ENCODE measurements around the gene ZNF385A. TPM values are rescaled to one million over a fixed set of nuclear protein-coding genes. Genes with fewer than 3 reads are reported as not detected.

ZNF385A gene
- total and polyA plus RNA-seq, 2 of the 13 experiments (the other 11 are each of a cell fraction or from before 2014, with no cell fraction given) = 0.44 to 0.67 TPM

GRCh38 chr12:54383041-54383609, 1.4 kb downstream of the ZNF385A start:
- ChIA-PET POLR2A (no interaction called here), CTCF (ENCODE audit: low intra/inter-chr PET ratio, low total read pairs) (no interaction called here)
- FAIRE-seq = no peak
- BruUV-seq (replicated peaks) = no TSS peak
- Histone ChIP-seq H3K9me3 (ENCODE audit: low read length) (no peaks in the 10 kb centered on the region), H2AFZ (ENCODE audit: low read length) (no peak overlapping the region), H4K20me1 (ENCODE audit: insufficient read depth, low read length) (no peaks in the 10 kb centered on the region), H3K4me2 (ENCODE audit: low read depth, low read length) (no peak overlapping the region), H3K36me3 (replicated peaks in 1 of 2; ENCODE audit: control insufficient read depth in 1 of 2, insufficient read depth in 2 of 2, low read length in 2 of 2) (no peaks in the 10 kb centered on the region), H3K4me3 (replicated peaks in 1 of 3; ENCODE audit: insufficient read depth in 1 of 3, low read depth in 2 of 3, low read length in 3 of 3) (no peak overlapping the region), H3K27ac (ENCODE audit: extremely low read length, insufficient read depth, low read length) (no peak overlapping the region), H3K27me3 (ENCODE audit: control insufficient read depth in 1 of 2, insufficient read depth in 2 of 2, low read length in 2 of 2) (peaks cover 2 to 12% of the 10 kb centered on the region in 2 experiments; a peak in 4 of 5 replicates), H3K79me2 (ENCODE audit: insufficient read depth, low read length) (no peaks in the 10 kb centered on the region), H3K4me1 (ENCODE audit: insufficient read depth, low read length) (peaks cover 33% of the 10 kb centered on the region), H3K9ac (ENCODE audit: insufficient read depth, low read depth, low read length) (no peak overlapping the region)
- ATAC-seq = no peak
- in situ Hi-C loops (cut with HindIII; ENCODE audit: extremely low pct_ligation_motif_present, low pct_unique_long_range_greater_than_20kb) = no loop called here
- no peak for DNase-seq (ENCODE audit: low spot score)
- 57% methylated on average over 3 of the region's 3 CpGs for WGBS (ENCODE audit: low lambda C conversion rate)
- no peak for TF ChIP-seq FOXK2 (IDR thresholded peaks at IDR 0.05)
- TF ChIP-seq, protein P1, sequence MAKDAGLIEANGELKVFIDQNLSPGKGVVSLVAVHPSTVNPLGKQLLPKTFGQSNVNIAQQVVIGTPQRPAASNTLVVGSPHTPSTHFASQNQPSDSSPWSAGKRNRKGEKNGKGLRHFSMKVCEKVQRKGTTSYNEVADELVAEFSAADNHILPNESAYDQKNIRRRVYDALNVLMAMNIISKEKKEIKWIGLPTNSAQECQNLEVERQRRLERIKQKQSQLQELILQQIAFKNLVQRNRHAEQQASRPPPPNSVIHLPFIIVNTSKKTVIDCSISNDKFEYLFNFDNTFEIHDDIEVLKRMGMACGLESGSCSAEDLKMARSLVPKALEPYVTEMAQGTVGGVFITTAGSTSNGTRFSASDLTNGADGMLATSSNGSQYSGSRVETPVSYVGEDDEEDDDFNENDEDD (CRISPR knock-in tag; IDR thresholded peaks at IDR 0.05; ENCODE audit: borderline replicate concordance) = no peak
- no peak for TF ChIP-seq CERS6 (CRISPR knock-in tag; IDR thresholded peaks at IDR 0.05)
- no peak for TF ChIP-seq TGIF2 (CRISPR knock-in tag; IDR thresholded peaks at IDR 0.05)
- no peak for TF ChIP-seq ZFYVE20 (CRISPR knock-in tag; IDR thresholded peaks at IDR 0.05; ENCODE audit: borderline replicate concordance, low read depth)
- TF ChIP-seq, protein P2, sequence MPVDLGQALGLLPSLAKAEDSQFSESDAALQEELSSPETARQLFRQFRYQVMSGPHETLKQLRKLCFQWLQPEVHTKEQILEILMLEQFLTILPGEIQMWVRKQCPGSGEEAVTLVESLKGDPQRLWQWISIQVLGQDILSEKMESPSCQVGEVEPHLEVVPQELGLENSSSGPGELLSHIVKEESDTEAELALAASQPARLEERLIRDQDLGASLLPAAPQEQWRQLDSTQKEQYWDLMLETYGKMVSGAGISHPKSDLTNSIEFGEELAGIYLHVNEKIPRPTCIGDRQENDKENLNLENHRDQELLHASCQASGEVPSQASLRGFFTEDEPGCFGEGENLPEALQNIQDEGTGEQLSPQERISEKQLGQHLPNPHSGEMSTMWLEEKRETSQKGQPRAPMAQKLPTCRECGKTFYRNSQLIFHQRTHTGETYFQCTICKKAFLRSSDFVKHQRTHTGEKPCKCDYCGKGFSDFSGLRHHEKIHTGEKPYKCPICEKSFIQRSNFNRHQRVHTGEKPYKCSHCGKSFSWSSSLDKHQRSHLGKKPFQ (CRISPR knock-in tag; IDR thresholded peaks at IDR 0.05; ENCODE audit: insufficient replicate concordance) = no peak
- intact Hi-C loops (cut with micrococcal nuclease; ENCODE audit: unreplicated experiment) = no loop called here

Data from HepG2 (cell line).